Measurements from ENCODE around the gene CLEC18B.
"Not testable (repeated sequence)": the region's sequence is repeated elsewhere in the genome, so short reads cannot be mapped to it uniquely, and the experiment has no call there.

The CLEC18B gene

DNA sequence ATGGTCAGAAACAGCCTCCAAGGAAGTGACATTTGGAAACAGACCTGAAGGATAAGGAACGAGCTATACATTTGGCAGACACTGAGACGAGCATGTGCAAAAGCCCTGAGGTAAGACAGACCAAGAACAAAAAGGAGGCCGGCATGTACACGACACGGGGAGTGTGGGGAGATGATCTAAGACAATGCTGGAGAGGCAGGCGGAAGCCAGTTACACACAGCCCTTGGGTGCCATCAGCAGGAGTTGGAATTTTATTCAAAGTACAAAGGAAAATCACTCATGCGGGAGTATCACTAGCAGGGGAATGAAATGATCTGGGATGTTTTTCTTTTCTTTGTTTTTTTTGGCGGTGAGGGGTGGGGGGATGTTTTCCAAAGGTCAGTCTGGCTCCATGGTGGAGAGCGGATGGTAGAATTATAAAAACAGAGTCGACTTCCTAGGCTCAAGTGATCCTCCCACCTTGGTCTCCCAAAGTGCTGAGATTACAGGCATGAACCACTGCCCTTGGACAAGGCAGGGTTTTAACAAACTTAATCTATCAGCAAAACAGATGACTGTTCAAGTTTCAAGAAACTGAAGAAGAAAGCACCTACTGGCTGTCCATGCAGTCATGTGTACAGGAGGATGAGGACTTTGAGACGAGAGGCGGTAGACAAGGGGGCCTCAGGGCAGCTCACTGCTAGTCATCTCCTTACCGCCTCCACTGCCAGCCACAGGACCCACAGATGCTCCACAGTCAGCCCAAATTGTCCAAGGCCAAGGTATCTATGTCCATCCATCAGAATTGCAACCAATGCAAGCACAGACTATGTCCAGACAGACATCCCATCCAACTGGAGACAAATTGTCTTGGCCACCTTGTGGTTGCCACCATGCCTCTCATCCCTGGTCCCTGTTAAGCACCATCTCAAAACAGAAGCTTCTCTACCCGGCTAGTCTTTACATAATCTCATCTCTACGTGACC, 59.4 kb downstream of the CLEC18B start:
- CTCF ChIA-PET; H3K27ac ChIP-seq; DNase-seq (ENCODE audit: low spot score): not testable (repeated sequence)
- POLR2A ChIA-PET (ENCODE audit: low non-redundant PET) = interaction anchor here (0.6 kb wide), 1 partner anchor 9 kb away, joined by 9 read pairs; no protein-coding TSS in a partner anchor
